Skeletal muscle cell (primary cell): Measurements from ENCODE around the gene GRIA4.
"Not testable (repeated sequence)": the region's sequence is repeated elsewhere in the genome, so short reads cannot be mapped to it uniquely, and the experiment has no call there.

Experiments used
- DNase-seq: peaks from one replicate; pipeline ENCODE4 v3.0.0-alpha.2; 2010; ENCODE audit warnings: low read depth
- H3K4me3 ChIP-seq: 2 replicates; pipeline ENCODE4 v1.5.1; 2011; ENCODE audit warnings: low read depth, mild to moderate bottlenecking, control low read depth, low read length, moderate library complexity

The GRIA4 gene

GRCh38 chr11:105829084-105829483 lies 219.2 kb downstream of the GRIA4 start:
- no peak overlapping the region for H3K4me3 ChIP-seq
- DNase-seq, result no peak

- no peak for DNase-seq
- H3K4me3 ChIP-seq, result no peak overlapping the region
Measured at GRCh38 chr11:105834461-105834860, 224.6 kb downstream of the GRIA4 start.

GRCh38 chr11:105838668-105839384 lies 229.0 kb downstream of the GRIA4 start:
- DNase-seq, result peak; percentile 29
- no peak overlapping the region for H3K4me3 ChIP-seq

- no peak for DNase-seq
- no peak overlapping the region for H3K4me3 ChIP-seq
Measured at GRCh38 chr11:105840391-105840790, 230.5 kb downstream of the GRIA4 start.

- no peak overlapping the region for H3K4me3 ChIP-seq
- DNase-seq, result no peak
Measured at GRCh38 chr11:105852403-105852802, 242.5 kb downstream of the GRIA4 start.

- H3K4me3 ChIP-seq, result no peak overlapping the region
- no peak for DNase-seq
Measured at GRCh38 chr11:105854269-105854668, 244.4 kb downstream of the GRIA4 start.

- H3K4me3 ChIP-seq, result no peak overlapping the region
- no peak for DNase-seq
Measured at GRCh38 chr11:105856954-105857353, 247.1 kb downstream of the GRIA4 start.

- H3K4me3 ChIP-seq, result no peak overlapping the region
- DNase-seq, result no peak
Measured at GRCh38 chr11:105857728-105858127, 247.9 kb downstream of the GRIA4 start.

GRCh38 chr11:105858841-105859240 lies 249.0 kb downstream of the GRIA4 start:
- DNase-seq, result no peak
- H3K4me3 ChIP-seq, result no peak overlapping the region

- H3K4me3 ChIP-seq, result no peak overlapping the region
- no peak for DNase-seq
Measured at GRCh38 chr11:105860105-105860504, 250.2 kb downstream of the GRIA4 start.

GRCh38 chr11:105861225-105861624 lies 251.4 kb downstream of the GRIA4 start:
- DNase-seq, result no peak
- H3K4me3 ChIP-seq, result no peak overlapping the region

GRCh38 chr11:105862736-105863367 lies 253.0 kb downstream of the GRIA4 start:
- H3K4me3 ChIP-seq, result no peak overlapping the region
- no peak for DNase-seq

GRCh38 chr11:105863523-105863922 lies 253.7 kb downstream of the GRIA4 start:
- no peak overlapping the region for H3K4me3 ChIP-seq

GRCh38 chr11:105867742-105868141 lies 257.9 kb downstream of the GRIA4 start:
- H3K4me3 ChIP-seq, result no peak overlapping the region
- no peak for DNase-seq

More at GRCh38 chr11:105863523-105863922, 253.7 kb downstream of the GRIA4 start:
- no peak for DNase-seq

- no peak overlapping the region for H3K4me3 ChIP-seq
- no peak for DNase-seq
Measured at GRCh38 chr11:105868762-105869285, 259.0 kb downstream of the GRIA4 start.

- peak; percentile 62 for DNase-seq
- no peak overlapping the region for H3K4me3 ChIP-seq
Measured at GRCh38 chr11:105870516-105871113, 260.7 kb downstream of the GRIA4 start.

GRCh38 chr11:105878510-105878909 lies 268.6 kb downstream of the GRIA4 start:
- no peak overlapping the region for H3K4me3 ChIP-seq

GRCh38 chr11:105878927-105879326 lies 269.1 kb downstream of the GRIA4 start:
- H3K4me3 ChIP-seq, DNase-seq: not testable (repeated sequence)

More at GRCh38 chr11:105878510-105878909, 268.6 kb downstream of the GRIA4 start:
- DNase-seq, result no peak

- no peak overlapping the region for H3K4me3 ChIP-seq
- DNase-seq, result no peak
Measured at GRCh38 chr11:105881027-105881426, 271.2 kb downstream of the GRIA4 start.

GRCh38 chr11:105884436-105884835 lies 274.6 kb downstream of the GRIA4 start:
- no peak overlapping the region for H3K4me3 ChIP-seq

More at GRCh38 chr11:105884436-105884835, 274.6 kb downstream of the GRIA4 start:
- no peak for DNase-seq
